ENCODE results near the gene SLC35E1.

DNA sequence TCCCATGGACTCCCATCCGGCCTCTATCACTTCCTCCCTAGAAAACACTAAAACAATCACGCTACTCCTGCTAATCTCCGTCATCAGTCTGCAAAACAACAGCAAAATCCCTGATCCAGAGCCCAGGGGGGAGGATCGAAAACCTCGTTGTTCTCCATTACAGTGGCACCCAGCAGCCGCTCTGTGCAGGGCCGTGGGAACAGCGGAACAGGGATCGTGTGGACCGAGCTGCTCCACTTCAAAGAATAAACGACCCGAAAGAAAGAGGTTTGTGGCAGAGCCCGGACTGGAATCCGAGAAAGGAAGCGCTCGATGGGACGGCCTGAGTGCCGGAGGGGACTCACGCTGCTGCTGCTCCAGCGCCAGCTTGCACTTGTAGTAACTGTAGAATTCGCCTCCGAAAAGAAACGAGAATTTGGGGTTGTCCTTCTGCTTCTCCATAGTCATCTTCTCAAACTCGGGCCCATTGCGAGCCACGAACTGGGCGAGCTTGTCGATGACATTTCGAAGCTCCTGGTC, 30.6 kb downstream of the SLC35E1 start:
- TF ChIP-seq CTCF (conservative IDR thresholded peaks at IDR 0.05) (no peak), ZFX (IDR thresholded peaks at IDR 0.05) (no peak)

Data from C4-2B (cell line).